NB4 (cell line): ENCODE data around the gene SFMBT1.

ENCODE experiments used
- CTCF ChIP-seq: IDR thresholded peaks from one replicate; pipeline ENCODE4 v1.5.1; 2012; ENCODE audit warnings: low read depth, low read length
- MAX ChIP-seq: IDR thresholded peaks from 2 replicates; pipeline ENCODE4 v1.6.1; 2011; ENCODE audit warnings: low read depth, low read length
- MYC ChIP-seq: IDR thresholded peaks from 2 replicates; pipeline ENCODE4 v1.6.1; 2011; ENCODE audit warnings: low read depth, low read length
- POLR2A ChIP-seq: IDR thresholded peaks from 2 replicates; pipeline ENCODE4 v1.6.1; 2011; ENCODE audit warnings: mild to moderate bottlenecking; ENCODE audit not compliant: insufficient read length; ENCODE audit errors: extremely low read depth

- TF ChIP-seq CTCF (no peak), POLR2A (no peak), MAX (no peak), MYC (no peak)
Observed at GRCh38 chr3:52880047-52880446, 165.8 kb downstream of the SFMBT1 start.
